Neural cell (in vitro differentiated cells): ENCODE data around the gene METTL1.

ENCODE experiments used
- CTCF ChIP-seq: fragments of 450-650 bp; IDR thresholded peaks from 2 replicates; pipeline ENCODE4 v1.5.1; 2014; ENCODE audit warnings: antibody characterized with exemption, mild to moderate bottlenecking, moderate library complexity; ENCODE audit not compliant: poor library complexity, severe bottlenecking
- EP300 ChIP-seq: fragments of 450-650 bp; conservative IDR thresholded peaks from 2 replicates; pipeline ENCODE4 v1.6.1; 2014; ENCODE audit warnings: antibody characterized with exemption, mild to moderate bottlenecking, moderate library complexity; ENCODE audit not compliant: poor library complexity, severe bottlenecking
- EZH2 ChIP-seq: fragments of 200-600, 300-800 bp; shearing (Covaris generic), sonication (generic); IDR thresholded peaks from 2 replicates; pipeline ENCODE4 v1.6.1; 2014; ENCODE audit warnings: antibody characterized with exemption, low read length, borderline replicate concordance, mild to moderate bottlenecking; ENCODE audit not compliant: insufficient read depth, poor library complexity, severe bottlenecking
- MXI1 ChIP-seq: fragments of 450-650 bp; conservative IDR thresholded peaks from 2 replicates; pipeline ENCODE4 v1.6.1; 2014; ENCODE audit warnings: antibody characterized with exemption, mild to moderate bottlenecking; ENCODE audit not compliant: poor library complexity, severe bottlenecking
- POLR2AphosphoS5 ChIP-seq: IDR thresholded peaks from 2 replicates; pipeline ENCODE4 v1.6.1; 2012
- RAD21 ChIP-seq: fragments of 450-650 bp; conservative IDR thresholded peaks from 2 replicates; pipeline ENCODE4 v1.6.1; 2014; ENCODE audit warnings: antibody characterized with exemption, mild to moderate bottlenecking, moderate library complexity
- REST ChIP-seq: IDR thresholded peaks from 2 replicates; pipeline ENCODE4 v1.6.1; 2012; ENCODE audit warnings: borderline replicate concordance
- TAF1 ChIP-seq: IDR thresholded peaks from 2 replicates; pipeline ENCODE4 v1.6.1; 2012; ENCODE audit warnings: low read depth

GRCh38 chr12:57809425-57809824, 37.5 kb upstream of the METTL1 start:
- no peak for TF ChIP-seq REST
- no peak for TF ChIP-seq CTCF
- TF ChIP-seq TAF1 = no peak
- no peak for TF ChIP-seq POLR2AphosphoS5
- no peak for TF ChIP-seq EP300
- no peak for TF ChIP-seq RAD21
- TF ChIP-seq EZH2 = no peak
- TF ChIP-seq MXI1 = no peak
